Adipocyte (in vitro differentiated cells): ENCODE results near the gene CTSA.
A peak's percentile ranks its signal among the peaks of the same experiment; 100 is the strongest.

Experiments
- DNase-seq: peaks from one replicate; pipeline ENCODE4 v3.0.0-alpha.2; 2015; ENCODE audit warnings: low read depth
- H3K27me3 ChIP-seq: replicated peaks from 2 replicates; pipeline ENCODE4 v1.7.0; 2013; ENCODE audit warnings: mild to moderate bottlenecking, low read length, moderate library complexity; ENCODE audit not compliant: control insufficient read depth, insufficient read depth
- H3K36me3 ChIP-seq: 2 replicates; pipeline ENCODE4 v1.7.0; 2013; ENCODE audit warnings: low read length, mild to moderate bottlenecking, moderate library complexity; ENCODE audit not compliant: control insufficient read depth, insufficient read depth, severe bottlenecking
- H3K4me1 ChIP-seq: 2 replicates; pipeline ENCODE4 v1.7.0; 2013; ENCODE audit warnings: mild to moderate bottlenecking, low read length, moderate library complexity; ENCODE audit not compliant: control insufficient read depth, insufficient read depth
- H3K4me3 ChIP-seq: 2 replicates; pipeline ENCODE4 v1.7.0; 2013; ENCODE audit warnings: mild to moderate bottlenecking, low read length, moderate library complexity
- H3K9ac ChIP-seq: 2 replicates; pipeline ENCODE4 v1.7.0; 2013; ENCODE audit warnings: mild to moderate bottlenecking, low read length, moderate library complexity
- H3K9me3 ChIP-seq: 2 replicates; pipeline ENCODE4 v1.7.0; 2013; ENCODE audit warnings: mild to moderate bottlenecking, low read length, moderate library complexity; ENCODE audit not compliant: control insufficient read depth

The CTSA gene

DNA sequence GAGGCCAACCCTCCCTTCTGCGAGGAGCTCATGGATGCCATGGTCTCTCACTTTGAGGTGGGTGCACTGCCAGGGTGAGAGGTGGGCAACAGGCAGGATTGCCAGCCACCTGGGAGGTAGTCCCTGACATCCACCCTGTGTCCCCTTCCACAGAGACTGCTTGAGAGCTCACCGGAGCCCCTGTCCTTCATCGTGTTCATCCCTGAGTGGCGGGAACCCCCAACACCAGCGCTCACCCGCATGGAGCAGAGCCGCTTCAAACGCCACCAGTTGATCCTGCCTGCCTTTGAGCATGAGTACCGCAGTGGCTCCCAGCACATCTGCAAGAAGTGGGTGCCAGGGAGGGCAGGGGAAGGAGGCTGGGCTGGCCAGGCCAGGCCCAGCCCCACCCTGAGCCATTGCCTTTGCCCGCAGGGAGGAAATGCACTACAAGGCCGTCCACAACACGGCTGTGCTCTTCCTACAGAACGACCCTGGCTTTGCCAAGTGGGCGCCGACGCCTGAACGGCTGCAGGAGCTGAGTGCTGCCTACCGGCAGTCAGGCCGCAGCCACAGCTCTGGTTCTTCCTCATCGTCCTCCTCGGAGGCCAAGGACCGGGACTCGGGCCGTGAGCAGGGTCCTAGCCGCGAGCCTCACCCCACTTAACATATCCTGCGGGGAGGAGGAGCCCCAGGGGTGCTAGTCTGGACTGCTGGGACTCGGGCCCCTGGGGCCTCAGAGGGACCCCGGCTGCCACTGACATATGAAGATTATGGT is 56.2 kb downstream of the CTSA start:
- H3K9me3 ChIP-seq = no peaks in the 10 kb centered on the region
- H3K4me1 ChIP-seq = peaks cover 33% of the 10 kb centered on the region
- H3K27me3 ChIP-seq = no peaks in the 10 kb centered on the region
- DNase-seq = no peak
- H3K4me3 ChIP-seq = no peak overlapping the region
- peaks cover 95% of the 10 kb centered on the region for H3K36me3 ChIP-seq
- H3K9ac ChIP-seq = peak overlapping the region; percentile 65

DNA sequence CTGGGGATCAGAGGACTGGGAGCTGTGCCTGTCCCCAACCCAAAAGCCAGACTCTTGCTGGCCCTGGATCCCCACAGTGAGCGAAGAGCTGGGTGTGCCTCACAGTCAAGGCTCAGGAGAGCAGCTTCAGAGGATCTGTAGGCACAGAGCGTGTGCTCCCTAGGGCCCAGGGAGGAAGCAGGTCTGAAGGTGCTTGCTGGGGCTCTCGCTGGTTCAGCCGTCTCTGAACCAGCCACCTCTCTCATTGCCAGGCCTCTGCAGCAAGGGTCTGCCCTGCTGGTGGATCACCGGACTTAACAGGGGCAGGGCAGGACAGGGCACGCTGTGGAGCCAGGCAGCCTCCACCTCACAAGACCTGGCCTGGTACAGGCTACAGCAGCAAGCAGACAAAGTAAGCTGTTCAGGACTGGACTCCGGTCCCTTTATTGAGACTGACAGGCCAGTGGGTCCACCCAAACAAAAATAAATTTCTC is 57.2 kb downstream of the CTSA start:
- Histone ChIP-seq H3K36me3 (peaks cover 95% of the 10 kb centered on the region), H3K27me3 (no peaks in the 10 kb centered on the region), H3K4me3 (no peak overlapping the region), H3K9me3 (no peaks in the 10 kb centered on the region), H3K4me1 (peaks cover 33% of the 10 kb centered on the region), H3K9ac (no peak overlapping the region)
- DNase-seq = no peak
